CD14-positive monocyte (primary cell): ENCODE data around the gene ITPR1. TPM values are rescaled to one million over a fixed set of nuclear protein-coding genes. Genes with fewer than 3 reads are reported as not detected.
A peak's percentile ranks its signal among the peaks of the same experiment; 100 is the strongest.

Experiments
- DNase-seq, 3 donors: peaks; one replicate each; pipeline ENCODE4 v3.0.0-alpha.2; 2011 to 2022
- H2AFZ ChIP-seq: 2 replicates; pipeline ENCODE4 v1.6.0; 2012; ENCODE audit warnings: mild to moderate bottlenecking, low read depth, low read length, inconsistent platforms; ENCODE audit not compliant: insufficient read depth, poor library complexity, severe bottlenecking
- H3K27ac ChIP-seq, 2 donors: 1 replicate in 1 of 2; 2 replicates in 1 of 2; pipeline ENCODE4 v1.5.1; 2012 to 2013; ENCODE audit warnings: low read length in 2 of 2, control low read depth in 1 of 2, inconsistent platforms in 1 of 2, low read depth in 1 of 2, mild to moderate bottlenecking in 1 of 2
- H3K27me3 ChIP-seq, 2 donors: one replicate each; pipeline versions ENCODE4 v1.6.0 to v1.6.1; 2011 to 2013; ENCODE audit warnings: low read length in 2 of 2; ENCODE audit not compliant: control insufficient read depth in 2 of 2, insufficient read depth in 2 of 2
- H3K36me3 ChIP-seq, 2 donors: replicated peaks in 1 of 2; 1 replicate in 1 of 2; 2 replicates in 1 of 2; pipeline versions ENCODE4 v1.5.1 to v1.6.1; 2012 to 2013; ENCODE audit warnings: low read length in 2 of 2, control low read depth in 1 of 2, inconsistent platforms in 1 of 2, mild to moderate bottlenecking in 1 of 2; ENCODE audit not compliant: insufficient read depth in 2 of 2, control insufficient read depth in 1 of 2
- H3K4me1 ChIP-seq, 2 donors: 1 replicate in 1 of 2; 2 replicates in 1 of 2; pipeline versions ENCODE4 v1.5.1 to v1.6.1; 2012 to 2013; ENCODE audit warnings: low read length in 2 of 2, control low read depth in 1 of 2, inconsistent platforms in 1 of 2, mild to moderate bottlenecking in 1 of 2, moderate library complexity in 1 of 2; ENCODE audit not compliant: insufficient read depth in 2 of 2, control insufficient read depth in 1 of 2
- H3K4me2 ChIP-seq: replicated peaks from 2 replicates; pipeline ENCODE3; 2012; ENCODE audit warnings: low read length, moderate library complexity, mild to moderate bottlenecking; ENCODE audit not compliant: poor library complexity, severe bottlenecking; ENCODE audit errors: extremely low read depth
- H3K4me3 ChIP-seq, 3 experiments: fragments of 200-600 bp in 1 of 3; sonication (generic) in 1 of 3; replicated peaks in 1 of 3; 1 replicate in 2 of 3; 2 replicates in 1 of 3; pipeline ENCODE4 v1.5.1; 2011 to 2013; ENCODE audit warnings: low read length in 3 of 3, mild to moderate bottlenecking in 3 of 3, control low read depth in 2 of 3, low read depth in 2 of 3, inconsistent platforms in 1 of 3, moderate library complexity in 1 of 3
- H3K79me2 ChIP-seq: 2 replicates; pipeline ENCODE4 v1.6.0; 2012; ENCODE audit warnings: mild to moderate bottlenecking, control low read depth, inconsistent platforms, low read length, moderate library complexity; ENCODE audit not compliant: insufficient read depth
- H3K9ac ChIP-seq: 2 replicates; pipeline ENCODE4 v1.6.0; 2017; ENCODE audit warnings: low read length, mild to moderate bottlenecking; ENCODE audit not compliant: insufficient read depth, poor library complexity, severe bottlenecking
- H3K9me3 ChIP-seq, 2 donors: replicated peaks in 1 of 2; 1 replicate in 1 of 2; 2 replicates in 1 of 2; pipeline versions ENCODE4 v1.5.1 to v1.6.1; 2012 to 2013; ENCODE audit warnings: low read length in 2 of 2, control low read depth in 1 of 2; ENCODE audit not compliant: control insufficient read depth in 1 of 2, insufficient read depth in 1 of 2
- H4K20me1 ChIP-seq: 2 replicates; pipeline ENCODE4 v1.6.0; 2012; ENCODE audit warnings: mild to moderate bottlenecking, low read length, control low read depth, moderate library complexity; ENCODE audit not compliant: insufficient read depth
- H3K27ac Mint-ChIP-seq, 7 donors: one replicate each; pipeline ENCODE4 v1.8.0; 2020; ENCODE audit warnings: mild to moderate bottlenecking in 7 of 7, mixed read lengths in 7 of 7, moderate library complexity in 6 of 7, inconsistent platforms in 2 of 7
- H3K27me3 Mint-ChIP-seq, 3 donors: one replicate each; pipeline ENCODE4 v1.8.0; 2021 to 2022; ENCODE audit warnings: low read depth in 3 of 3, mild to moderate bottlenecking in 3 of 3, mixed read lengths in 3 of 3, moderate library complexity in 3 of 3, inconsistent platforms in 1 of 3
- H3K36me3 Mint-ChIP-seq, 2 donors: one replicate each; pipeline ENCODE4 v1.8.0; 2020; ENCODE audit warnings: mixed read lengths in 2 of 2, inconsistent platforms in 1 of 2, mild to moderate bottlenecking in 1 of 2
- H3K4me1 Mint-ChIP-seq: one replicate; pipeline ENCODE4 v1.8.0; 2020; ENCODE audit warnings: mild to moderate bottlenecking, mixed read lengths
- H3K4me3 Mint-ChIP-seq, 2 donors: one replicate each; pipeline ENCODE4 v1.8.0; 2020; ENCODE audit warnings: mild to moderate bottlenecking in 2 of 2, mixed read lengths in 2 of 2, moderate library complexity in 1 of 2
- H3K9me3 Mint-ChIP-seq, 7 donors: one replicate each; pipeline ENCODE4 v1.8.0; 2020 to 2022; ENCODE audit warnings: mixed read lengths in 7 of 7, mild to moderate bottlenecking in 6 of 7, moderate library complexity in 6 of 7, inconsistent platforms in 2 of 7
- WGBS: methylation state at CpG from one replicate; pipeline ENCODE4 v1.1.5; 2013; ENCODE audit warnings: missing lambda C conversion rate; ENCODE audit not compliant: insufficient coverage; 5-methylcytosine and 5-hydroxymethylcytosine counted together
- intact Hi-C, 2 donors: fragments of 100-400 bp; cut with micrococcal nuclease; formaldehyde crosslinking; loops; one replicate each; pipeline versions ENCODE4 v1.15.0 to v1.15.1; 2023
- polyA plus RNA-seq, 3 donors: library from polyadenylated mRNA; depleted of rRNA in 1 of 3; unstranded in 2 of 3; stranded (reverse) in 1 of 3; fragments of 300-500 nt in 2 of 3; fragments of >200 nt in 1 of 3; fragmentation: Illumina TruSeq in 2 of 3; gene quantifications; 1 replicate in 2 of 3; 2 replicates in 1 of 3; pipeline ENCODE4 v1.2.3, GENCODE V29; 2012 to 2021
- TF ChIP-seq, protein P1 (sequence below): fragments of 200-600 bp; IDR thresholded peaks from one replicate; pipeline ENCODE4 v1.8.0; 2022; ENCODE audit warnings: antibody characterized with exemption, mild to moderate bottlenecking

The ITPR1 gene
- polyA plus RNA-seq, 3 donors, result 3.2 to 21.1 (median 7.1) TPM

DNA sequence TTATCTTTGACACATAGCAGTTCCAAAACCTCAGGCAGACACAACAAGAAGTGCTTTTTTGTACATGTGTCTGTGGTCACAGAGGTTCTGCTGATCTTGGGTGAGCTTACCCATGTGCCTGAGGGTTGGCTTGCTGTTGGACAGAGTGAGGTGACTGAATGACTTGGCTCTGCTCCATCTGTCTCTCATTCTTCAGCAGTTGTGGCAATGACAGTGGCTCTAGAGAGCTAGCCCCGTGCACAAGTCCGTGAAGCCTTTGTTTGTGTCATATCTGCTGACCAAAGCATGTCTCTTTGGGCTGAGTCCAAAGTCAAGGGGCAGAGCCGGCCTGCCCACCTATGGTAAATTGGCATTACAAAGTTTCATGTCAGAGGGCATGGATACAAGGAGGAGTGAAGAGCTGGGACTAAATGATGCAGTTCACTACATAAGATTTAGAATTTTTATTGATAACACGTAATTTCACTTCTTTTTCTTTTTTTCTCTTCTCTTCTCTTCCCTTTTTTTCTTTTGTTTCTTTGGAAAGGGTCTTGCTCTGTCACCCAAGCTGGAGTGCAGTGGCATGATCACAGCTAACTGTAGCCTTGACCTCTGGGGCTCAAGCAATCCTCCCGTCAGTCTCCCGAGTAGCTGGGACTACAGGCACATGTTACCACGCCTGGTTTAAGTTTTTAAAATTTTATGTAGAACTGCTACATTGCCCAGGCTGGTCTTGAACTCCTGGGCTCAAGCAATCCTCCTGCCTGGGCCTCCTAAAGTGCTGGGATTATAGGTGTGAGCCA, 77.9 kb downstream of the ITPR1 start:
- Histone ChIP-seq H3K4me1 (peaks cover 0 to 6% of the 10 kb centered on the region in 2 donors), H4K20me1 (peaks cover 6% of the 10 kb centered on the region), H3K79me2 (peaks cover 13% of the 10 kb centered on the region), H3K27me3 (no peaks in the 10 kb centered on the region), H3K27ac (peak overlapping the region in 1 of 2 donors; percentile 3), H3K9me3 (no peaks in the 10 kb centered on the region), H3K4me2 (no peak overlapping the region), H2AFZ (no peak overlapping the region), H3K9ac (no peak overlapping the region), H3K4me3 (no peak overlapping the region), H3K36me3 (no peaks in the 10 kb centered on the region)
- intact Hi-C loops, result loop anchor here in 1 of 2 donors (10.0 kb wide), 1 partner anchor 56 kb away; no protein-coding TSS in a partner anchor
- H3K27ac Mint-ChIP-seq, result peak overlapping the region in 3 of 7 donors; percentile 16 to 63 (median 58)
- 62% methylated on average over 5 of the region's 7 CpGs for WGBS
- peaks cover 12% of the 10 kb centered on the region for H3K4me1 Mint-ChIP-seq
- peaks cover 7 to 8% of the 10 kb centered on the region in 2 donors for H3K36me3 Mint-ChIP-seq
- H3K27me3 Mint-ChIP-seq, result no peaks in the 10 kb centered on the region
- H3K9me3 Mint-ChIP-seq, result no peaks in the 10 kb centered on the region
- TF ChIP-seq, protein P1, sequence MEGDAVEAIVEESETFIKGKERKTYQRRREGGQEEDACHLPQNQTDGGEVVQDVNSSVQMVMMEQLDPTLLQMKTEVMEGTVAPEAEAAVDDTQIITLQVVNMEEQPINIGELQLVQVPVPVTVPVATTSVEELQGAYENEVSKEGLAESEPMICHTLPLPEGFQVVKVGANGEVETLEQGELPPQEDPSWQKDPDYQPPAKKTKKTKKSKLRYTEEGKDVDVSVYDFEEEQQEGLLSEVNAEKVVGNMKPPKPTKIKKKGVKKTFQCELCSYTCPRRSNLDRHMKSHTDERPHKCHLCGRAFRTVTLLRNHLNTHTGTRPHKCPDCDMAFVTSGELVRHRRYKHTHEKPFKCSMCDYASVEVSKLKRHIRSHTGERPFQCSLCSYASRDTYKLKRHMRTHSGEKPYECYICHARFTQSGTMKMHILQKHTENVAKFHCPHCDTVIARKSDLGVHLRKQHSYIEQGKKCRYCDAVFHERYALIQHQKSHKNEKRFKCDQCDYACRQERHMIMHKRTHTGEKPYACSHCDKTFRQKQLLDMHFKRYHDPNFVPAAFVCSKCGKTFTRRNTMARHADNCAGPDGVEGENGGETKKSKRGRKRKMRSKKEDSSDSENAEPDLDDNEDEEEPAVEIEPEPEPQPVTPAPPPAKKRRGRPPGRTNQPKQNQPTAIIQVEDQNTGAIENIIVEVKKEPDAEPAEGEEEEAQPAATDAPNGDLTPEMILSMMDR, result no peak
- no peak for DNase-seq
- no peak overlapping the region for H3K4me3 Mint-ChIP-seq

DNA sequence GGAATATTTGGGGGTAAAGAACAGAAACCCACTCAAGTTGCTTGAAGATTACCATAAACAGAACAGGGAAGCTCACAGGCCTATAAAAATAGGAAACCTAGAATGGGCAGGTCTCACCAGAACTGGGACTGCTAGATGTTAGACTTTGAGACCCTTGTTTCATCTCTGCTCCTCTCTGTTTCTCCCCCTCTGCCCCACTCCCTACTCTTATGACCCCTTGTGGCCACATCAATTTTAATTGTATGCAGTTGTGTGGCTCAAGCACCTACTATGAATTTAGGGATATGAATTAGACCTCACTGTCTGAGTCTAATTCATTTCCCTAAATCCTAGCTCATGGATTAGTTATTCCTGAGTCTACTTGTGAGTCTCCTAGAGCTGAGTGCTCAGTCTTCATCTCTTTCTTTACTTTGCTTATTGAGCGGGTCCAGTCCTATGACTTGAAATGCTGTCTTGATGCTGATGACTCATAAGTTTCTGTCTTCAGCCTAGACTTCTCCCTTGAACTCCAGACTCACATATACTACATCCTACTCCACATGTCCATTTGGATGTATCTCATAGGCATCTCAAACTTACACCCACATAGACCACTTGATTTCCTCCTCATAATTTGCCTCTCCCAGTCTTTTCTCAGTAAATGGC, 78.7 kb downstream of the ITPR1 start:
- TF ChIP-seq, protein P1, result peak; percentile 22
- Histone ChIP-seq H3K27ac (peak overlapping the region in 1 of 2 donors; percentile 3), H3K36me3 (no peaks in the 10 kb centered on the region), H3K4me3 (no peak overlapping the region), H4K20me1 (peaks cover 6% of the 10 kb centered on the region), H3K9me3 (no peaks in the 10 kb centered on the region), H3K27me3 (no peaks in the 10 kb centered on the region), H2AFZ (no peak overlapping the region), H3K4me1 (peaks cover 0 to 6% of the 10 kb centered on the region in 2 donors), H3K4me2 (no peak overlapping the region), H3K9ac (no peak overlapping the region), H3K79me2 (peaks cover 19% of the 10 kb centered on the region)
- peak; percentile 25 to 48 (median 36) for DNase-seq
- intact Hi-C loops, result loop anchor here in 1 of 2 donors (10.0 kb wide), 1 partner anchor 57 kb away; no protein-coding TSS in a partner anchor
- WGBS, result 90% methylated on average over 1 of the region's 1 CpG
- Mint-ChIP-seq H3K4me3 (no peak overlapping the region), H3K27me3 (no peaks in the 10 kb centered on the region), H3K9me3 (no peaks in the 10 kb centered on the region), H3K36me3 (peaks cover 3 to 8% of the 10 kb centered on the region in 2 donors), H3K4me1 (peaks cover 12% of the 10 kb centered on the region), H3K27ac (peak overlapping the region in 3 of 7 donors; percentile 23 to 63 (median 27))
